GM13976 (cell line): Measurements from ENCODE around the gene HOXA6.

Source experiments
- DNase-seq: peaks from one replicate; pipeline ENCODE4 v3.0.0; 2012; ENCODE audit warnings: low spot score
- CTCF ChIP-seq: IDR thresholded peaks from 2 replicates; pipeline ENCODE4 v1.5.1; 2012; ENCODE audit warnings: borderline replicate concordance, mild to moderate bottlenecking; ENCODE audit not compliant: insufficient read depth; ENCODE audit errors: extremely low read depth, missing control alignments, control extremely low read depth
- in situ Hi-C: fragments of 300-500 bp; cut with MboI; formaldehyde crosslinking; loops from one replicate; pipeline ENCODE4 v1.12.0; 2022; ENCODE audit warnings: low sequenced_read_pairs, mixed read lengths, inconsistent platforms; ENCODE audit not compliant: unreplicated experiment

The HOXA6 gene

GRCh38 chr7:27165089-27165995 is 17.8 kb upstream of the HOXA6 start, which contains the start of gene HOXA9:
Gene HOXA9 (minus strand): TSS chr7:27165537. CDS start chr7:27165457, 80 bp downstream.
- no peak for DNase-seq
- TF ChIP-seq CTCF: no peak
- in situ Hi-C loops: loop anchor here (10.0 to 25.0 kb wide), 2 partner anchors 653 to 1301 kb away; no protein-coding TSS in a partner anchor

GRCh38 chr7:27164367-27165088 is 17.0 kb upstream of the HOXA6 start:
- in situ Hi-C loops: loop anchor here (10.0 to 25.0 kb wide), 2 partner anchors 652 to 1300 kb away; no protein-coding TSS in a partner anchor
- TF ChIP-seq CTCF: no peak
- no peak for DNase-seq

- DNase-seq: no peak
- no peak for TF ChIP-seq CTCF
- in situ Hi-C loops: loop anchor here (10.0 to 25.0 kb wide), 2 partner anchors 652 to 1299 kb away; no protein-coding TSS in a partner anchor
Observed at GRCh38 chr7:27164045-27164366, 16.4 kb upstream of the HOXA6 start.

- TF ChIP-seq CTCF: no peak
- DNase-seq: no peak
- in situ Hi-C loops: loop anchor here (10.0 to 25.0 kb wide), 2 partner anchors 651 to 1299 kb away; no protein-coding TSS in a partner anchor
Observed at GRCh38 chr7:27163288-27164044, 15.9 kb upstream of the HOXA6 start.

GRCh38 chr7:27162561-27163287 is 15.2 kb upstream of the HOXA6 start:
- in situ Hi-C loops: loop anchor here (10.0 to 25.0 kb wide), 2 partner anchors 650 to 1298 kb away; no protein-coding TSS in a partner anchor
- no peak for DNase-seq
- no peak for TF ChIP-seq CTCF
